ENCODE data around the gene TNS4.

The TNS4 gene

GRCh38 chr17:40471846-40472732, 29.3 kb downstream of the TNS4 start:
- Mint-ChIP-seq H3K4me1 (peaks cover 6 to 13% of the 10 kb centered on the region in 2 donors), H3K36me3 (no peaks in the 10 kb centered on the region), H3K27ac (no peak overlapping the region), H3K27me3 (peaks cover 7 to 9% of the 10 kb centered on the region in 2 donors), H3K9me3 (no peaks in the 10 kb centered on the region), H3K4me3 (no peak overlapping the region)
- no peak for DNase-seq
- no peak for ATAC-seq (replicated peaks)

- H3K36me3 Mint-ChIP-seq: no peaks in the 10 kb centered on the region
- no peak overlapping the region for H3K27ac Mint-ChIP-seq
- H3K4me3 Mint-ChIP-seq: no peak overlapping the region
- no peak for ATAC-seq (replicated peaks)
- H3K9me3 Mint-ChIP-seq: no peaks in the 10 kb centered on the region
- DNase-seq: no peak
- H3K27me3 Mint-ChIP-seq: peaks cover 8 to 9% of the 10 kb centered on the region in 2 donors
- peaks cover 1 to 4% of the 10 kb centered on the region in 2 donors for H3K4me1 Mint-ChIP-seq
Observed at GRCh38 chr17:40470932-40471828, 30.2 kb downstream of the TNS4 start.

GRCh38 chr17:40469805-40470675, 31.4 kb downstream of the TNS4 start:
- H3K27me3 Mint-ChIP-seq: peaks cover 9 to 14% of the 10 kb centered on the region in 2 donors
- H3K27ac Mint-ChIP-seq: no peak overlapping the region
- no peaks in the 10 kb centered on the region for H3K9me3 Mint-ChIP-seq
- H3K4me1 Mint-ChIP-seq: no peaks in the 10 kb centered on the region
- ATAC-seq (replicated peaks) (no peak), DNase-seq (no peak)
- no peaks in the 10 kb centered on the region for H3K36me3 Mint-ChIP-seq
- no peak overlapping the region for H3K4me3 Mint-ChIP-seq

- Mint-ChIP-seq H3K4me3 (no peak overlapping the region), H3K36me3 (no peaks in the 10 kb centered on the region), H3K27ac (no peak overlapping the region), H3K27me3 (peaks cover 9 to 14% of the 10 kb centered on the region in 2 donors), H3K9me3 (no peaks in the 10 kb centered on the region), H3K4me1 (no peaks in the 10 kb centered on the region)
- no peak for ATAC-seq (replicated peaks)
- no peak for DNase-seq
Observed at GRCh38 chr17:40468560-40468959, 32.9 kb downstream of the TNS4 start.

- H3K36me3 Mint-ChIP-seq: no peaks in the 10 kb centered on the region
- H3K27ac Mint-ChIP-seq: no peak overlapping the region
- H3K27me3 Mint-ChIP-seq: peaks cover 9 to 14% of the 10 kb centered on the region in 2 donors
- H3K9me3 Mint-ChIP-seq: no peaks in the 10 kb centered on the region
- H3K4me3 Mint-ChIP-seq: no peak overlapping the region
- no peak for DNase-seq
- no peak for ATAC-seq (replicated peaks)
- no peaks in the 10 kb centered on the region for H3K4me1 Mint-ChIP-seq
Observed at GRCh38 chr17:40467281-40467867, 34.0 kb downstream of the TNS4 start.

GRCh38 chr17:40466298-40466971, 35.0 kb downstream of the TNS4 start:
- Mint-ChIP-seq H3K36me3 (no peaks in the 10 kb centered on the region), H3K4me1 (no peaks in the 10 kb centered on the region), H3K27me3 (peaks cover 4 to 14% of the 10 kb centered on the region in 2 donors), H3K9me3 (no peaks in the 10 kb centered on the region), H3K27ac (no peak overlapping the region), H3K4me3 (no peak overlapping the region)
- no peak for DNase-seq
- ATAC-seq (replicated peaks): no peak

- H3K4me3 Mint-ChIP-seq: no peak overlapping the region
- no peak for DNase-seq
- H3K36me3 Mint-ChIP-seq: no peaks in the 10 kb centered on the region
- no peaks in the 10 kb centered on the region for H3K4me1 Mint-ChIP-seq
- H3K27ac Mint-ChIP-seq: no peak overlapping the region
- H3K27me3 Mint-ChIP-seq: peaks cover under 1 to 9% of the 10 kb centered on the region in 2 donors
- no peak for ATAC-seq (replicated peaks)
- H3K9me3 Mint-ChIP-seq: no peaks in the 10 kb centered on the region
Observed at GRCh38 chr17:40464392-40464855, 37.0 kb downstream of the TNS4 start.

GRCh38 chr17:40463122-40463550, 38.3 kb downstream of the TNS4 start:
- Mint-ChIP-seq H3K27ac (no peak overlapping the region), H3K36me3 (no peaks in the 10 kb centered on the region), H3K9me3 (no peaks in the 10 kb centered on the region), H3K27me3 (peaks cover 0 to 7% of the 10 kb centered on the region in 2 donors), H3K4me1 (no peaks in the 10 kb centered on the region), H3K4me3 (no peak overlapping the region)
- ATAC-seq (replicated peaks) (no peak), DNase-seq (no peak)

- no peak for ATAC-seq (replicated peaks)
- Mint-ChIP-seq H3K36me3 (no peaks in the 10 kb centered on the region), H3K9me3 (no peaks in the 10 kb centered on the region), H3K4me3 (no peak overlapping the region), H3K27me3 (peaks cover 0 to 7% of the 10 kb centered on the region in 2 donors), H3K27ac (no peak overlapping the region), H3K4me1 (no peaks in the 10 kb centered on the region)
- DNase-seq: no peak
Observed at GRCh38 chr17:40462343-40463121, 38.9 kb downstream of the TNS4 start.

- DNase-seq: no peak
- Mint-ChIP-seq H3K27ac (no peak overlapping the region), H3K27me3 (peaks cover 0 to 7% of the 10 kb centered on the region in 2 donors), H3K4me3 (no peak overlapping the region), H3K9me3 (no peaks in the 10 kb centered on the region), H3K4me1 (no peaks in the 10 kb centered on the region), H3K36me3 (no peaks in the 10 kb centered on the region)
- ATAC-seq (replicated peaks): no peak
Observed at GRCh38 chr17:40461732-40462342, 39.6 kb downstream of the TNS4 start.

- H3K27me3 Mint-ChIP-seq: peaks cover 0 to 6% of the 10 kb centered on the region in 2 donors
- H3K9me3 Mint-ChIP-seq: no peaks in the 10 kb centered on the region
- H3K4me3 Mint-ChIP-seq: no peak overlapping the region
- no peak overlapping the region for H3K27ac Mint-ChIP-seq
- ATAC-seq (replicated peaks): no peak
- peaks cover 2% of the 10 kb centered on the region in 2 donors for H3K36me3 Mint-ChIP-seq
- no peaks in the 10 kb centered on the region for H3K4me1 Mint-ChIP-seq
- DNase-seq: no peak
Observed at GRCh38 chr17:40460968-40461731, 40.3 kb downstream of the TNS4 start.

GRCh38 chr17:40460604-40460967, 40.8 kb downstream of the TNS4 start:
- H3K27ac Mint-ChIP-seq: no peak overlapping the region
- H3K9me3 Mint-ChIP-seq: no peaks in the 10 kb centered on the region
- no peak overlapping the region for H3K4me3 Mint-ChIP-seq
- no peaks in the 10 kb centered on the region for H3K27me3 Mint-ChIP-seq
- no peak for ATAC-seq (replicated peaks)
- H3K36me3 Mint-ChIP-seq: peaks cover 6 to 7% of the 10 kb centered on the region in 2 donors
- no peak for DNase-seq
- no peaks in the 10 kb centered on the region for H3K4me1 Mint-ChIP-seq
